HCT116 (cell line): ENCODE results near the gene NKX2-1.
"Not testable (repeated sequence)": the region's sequence is repeated elsewhere in the genome, so short reads cannot be mapped to it uniquely, and the experiment has no call there.

Experiments
- EZH2phosphoT487 ChIP-seq: fragments of 200-600 bp; IDR thresholded peaks from 2 replicates; pipeline ENCODE4 v1.6.1; 2018; ENCODE audit warnings: antibody characterized with exemption, borderline replicate concordance
- POLR2AphosphoS5 ChIP-seq: IDR thresholded peaks from 2 replicates; pipeline ENCODE4 v1.6.1; 2011; ENCODE audit warnings: mild to moderate bottlenecking, low read depth, low read length, moderate library complexity
- RAD21 ChIP-seq: IDR thresholded peaks from 2 replicates; pipeline ENCODE4 v1.6.1; 2012; ENCODE audit warnings: low read depth, mild to moderate bottlenecking
- TF ChIP-seq, protein P1 (sequence below): IDR thresholded peaks from 2 replicates; pipeline ENCODE4 v1.6.1; 2012
- TF ChIP-seq, protein P2 (sequence below), 3 experiments: fragments of 200-600 bp in 1 of 3; sonication (generic) in 1 of 3; IDR thresholded peaks in 2 of 3; conservative IDR thresholded peaks in 1 of 3; 2 replicates each; pipeline ENCODE4 v1.5.1; 2012 to 2017; ENCODE audit warnings: low read depth in 2 of 3, low read length in 2 of 3, antibody characterized with exemption in 1 of 3, borderline replicate concordance in 1 of 3, control low read depth in 1 of 3, mild to moderate bottlenecking in 1 of 3, mixed read lengths in 1 of 3, mixed run types in 1 of 3, moderate library complexity in 1 of 3; ENCODE audit not compliant: insufficient read depth in 1 of 3

DNA sequence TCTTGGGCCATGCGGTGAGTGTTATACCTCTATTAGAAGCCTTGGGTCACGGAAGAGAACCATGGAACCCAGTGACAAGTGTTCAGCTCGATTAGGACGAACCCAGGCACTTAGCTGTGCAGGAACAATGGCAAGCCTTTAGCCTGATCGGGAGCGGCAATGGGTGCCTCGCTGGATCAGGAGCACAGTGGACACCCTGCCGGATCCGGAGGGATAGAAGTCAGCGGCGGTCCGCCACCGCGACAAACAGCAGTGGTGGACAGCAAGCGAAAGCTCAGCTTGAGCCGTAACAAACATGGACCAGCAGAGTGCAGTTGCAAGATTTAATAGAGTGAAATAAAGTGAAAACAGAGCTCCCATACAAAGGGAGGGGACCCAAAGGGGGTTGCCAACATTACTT, 24.2 kb upstream of the NKX2-1 start:
- TF ChIP-seq POLR2AphosphoS5, RAD21, EZH2phosphoT487: not testable (repeated sequence)
- TF ChIP-seq, protein P1, sequence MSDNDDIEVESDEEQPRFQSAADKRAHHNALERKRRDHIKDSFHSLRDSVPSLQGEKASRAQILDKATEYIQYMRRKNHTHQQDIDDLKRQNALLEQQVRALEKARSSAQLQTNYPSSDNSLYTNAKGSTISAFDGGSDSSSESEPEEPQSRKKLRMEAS: not testable (repeated sequence)
- TF ChIP-seq, protein P2, sequence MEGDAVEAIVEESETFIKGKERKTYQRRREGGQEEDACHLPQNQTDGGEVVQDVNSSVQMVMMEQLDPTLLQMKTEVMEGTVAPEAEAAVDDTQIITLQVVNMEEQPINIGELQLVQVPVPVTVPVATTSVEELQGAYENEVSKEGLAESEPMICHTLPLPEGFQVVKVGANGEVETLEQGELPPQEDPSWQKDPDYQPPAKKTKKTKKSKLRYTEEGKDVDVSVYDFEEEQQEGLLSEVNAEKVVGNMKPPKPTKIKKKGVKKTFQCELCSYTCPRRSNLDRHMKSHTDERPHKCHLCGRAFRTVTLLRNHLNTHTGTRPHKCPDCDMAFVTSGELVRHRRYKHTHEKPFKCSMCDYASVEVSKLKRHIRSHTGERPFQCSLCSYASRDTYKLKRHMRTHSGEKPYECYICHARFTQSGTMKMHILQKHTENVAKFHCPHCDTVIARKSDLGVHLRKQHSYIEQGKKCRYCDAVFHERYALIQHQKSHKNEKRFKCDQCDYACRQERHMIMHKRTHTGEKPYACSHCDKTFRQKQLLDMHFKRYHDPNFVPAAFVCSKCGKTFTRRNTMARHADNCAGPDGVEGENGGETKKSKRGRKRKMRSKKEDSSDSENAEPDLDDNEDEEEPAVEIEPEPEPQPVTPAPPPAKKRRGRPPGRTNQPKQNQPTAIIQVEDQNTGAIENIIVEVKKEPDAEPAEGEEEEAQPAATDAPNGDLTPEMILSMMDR (IDR thresholded peaks at IDR 0.05 in 2 of 3, conservative IDR thresholded peaks at IDR 0.05 in 1 of 3; ENCODE audit: borderline replicate concordance in 1 of 3, insufficient read depth in 1 of 3, low read depth in 2 of 3, low read length in 2 of 3): not testable (repeated sequence)
